Caco-2 (cell line): ENCODE data around the gene NUP58. TPM values are rescaled to one million over a fixed set of nuclear protein-coding genes. Genes with fewer than 3 reads are reported as not detected.
A peak's percentile ranks its signal among the peaks of the same experiment; 100 is the strongest.

Experiments
- BruUV-seq: library from RNA; stranded (reverse); fragments of 400-500 nt; replicated peaks from 2 replicates; lab custom pipeline; 2021; lab: Mats Ljungman, UMichigan
- CTCF ChIA-PET: fragments of 300-600 bp; sonication (Branson Sonifier 250); formaldehyde crosslinking; loops from one replicate; lab custom pipeline; 2022; ENCODE audit warnings: antibody characterized with exemption; lab: Charles Lee
- POLR2A ChIA-PET: fragments of 300-600 bp; sonication (Branson Sonifier 250); formaldehyde crosslinking; loops from one replicate; lab custom pipeline; 2022; ENCODE audit warnings: antibody characterized with exemption; lab: Charles Lee
- DNase-seq, 2 experiments: peaks; one replicate each; pipeline versions ENCODE4 v3.0.0 to v3.0.0-alpha.2; 2020 to 2022
- H3K27me3 ChIP-seq: replicated peaks from 2 replicates; pipeline ENCODE4 v1.6.0; 2011; ENCODE audit warnings: low read length; ENCODE audit not compliant: control insufficient read depth, insufficient read depth
- H3K36me3 ChIP-seq: 2 replicates; pipeline ENCODE4 v1.5.1; 2011; ENCODE audit warnings: low read length; ENCODE audit not compliant: control insufficient read depth, insufficient read depth
- H3K4me1 ChIP-seq: fragments of 250-450 bp; sonication (Bioruptor Pico); 2 replicates; pipeline ENCODE4 v1.5.1; 2020; ENCODE audit warnings: mild to moderate bottlenecking
- H3K4me3 ChIP-seq: 2 replicates; pipeline ENCODE4 v1.5.1; 2011; ENCODE audit warnings: low read depth, mild to moderate bottlenecking, control low read depth, low read length
- H3K9me3 ChIP-seq: fragments of 250-450 bp; sonication (Bioruptor Pico); 2 replicates; pipeline ENCODE4 v1.5.1; 2020; ENCODE audit warnings: mild to moderate bottlenecking, moderate library complexity
- H3K27ac Mint-ChIP-seq: one replicate; pipeline ENCODE4 v1.8.0; 2022; ENCODE audit warnings: mixed read lengths; ENCODE audit not compliant: unreplicated experiment
- H3K27me3 Mint-ChIP-seq: one replicate; pipeline ENCODE4 v1.8.0; 2022; ENCODE audit warnings: mixed read lengths; ENCODE audit not compliant: insufficient read depth, unreplicated experiment
- H3K36me3 Mint-ChIP-seq: one replicate; pipeline ENCODE4 v1.8.0; 2022; ENCODE audit warnings: mild to moderate bottlenecking, mixed read lengths; ENCODE audit not compliant: insufficient read depth, unreplicated experiment
- H3K4me1 Mint-ChIP-seq: one replicate; pipeline ENCODE4 v1.8.0; 2022; ENCODE audit warnings: low read depth, mixed read lengths; ENCODE audit not compliant: unreplicated experiment
- H3K4me3 Mint-ChIP-seq: one replicate; pipeline ENCODE4 v1.8.0; 2022; ENCODE audit warnings: mild to moderate bottlenecking, moderate library complexity, mixed read lengths; ENCODE audit not compliant: unreplicated experiment
- H3K9me3 Mint-ChIP-seq: one replicate; pipeline ENCODE4 v1.8.0; 2022; ENCODE audit warnings: mixed read lengths; ENCODE audit not compliant: unreplicated experiment
- intact Hi-C: fragments of 100-400 bp; cut with micrococcal nuclease; formaldehyde crosslinking; loops from one replicate; pipeline ENCODE4 v1.10.0; 2022; ENCODE audit not compliant: unreplicated experiment
- total RNA-seq: library from RNA; stranded (reverse); gene quantifications from 2 replicates; pipeline ENCODE4 v1.2.3, GENCODE V29; 2022
- TF ChIP-seq, protein P1 (sequence below), 2 experiments: fragments of 200-600 bp in 1 of 2; IDR thresholded peaks; 1 replicate in 1 of 2; 2 replicates in 1 of 2; pipeline versions ENCODE4 v1.5.1 to v1.8.0; 2011 to 2022; ENCODE audit warnings: antibody characterized with exemption in 1 of 2, control low read depth in 1 of 2, inconsistent platforms in 1 of 2, low read depth in 1 of 2, low read length in 1 of 2, mild to moderate bottlenecking in 1 of 2, moderate library complexity in 1 of 2; ENCODE audit not compliant: insufficient read depth in 1 of 2, severe bottlenecking in 1 of 2, unreplicated experiment in 1 of 2

The NUP58 gene
- total RNA-seq, 1 experiment from 2014 or later, result 66.4 TPM

DNA sequence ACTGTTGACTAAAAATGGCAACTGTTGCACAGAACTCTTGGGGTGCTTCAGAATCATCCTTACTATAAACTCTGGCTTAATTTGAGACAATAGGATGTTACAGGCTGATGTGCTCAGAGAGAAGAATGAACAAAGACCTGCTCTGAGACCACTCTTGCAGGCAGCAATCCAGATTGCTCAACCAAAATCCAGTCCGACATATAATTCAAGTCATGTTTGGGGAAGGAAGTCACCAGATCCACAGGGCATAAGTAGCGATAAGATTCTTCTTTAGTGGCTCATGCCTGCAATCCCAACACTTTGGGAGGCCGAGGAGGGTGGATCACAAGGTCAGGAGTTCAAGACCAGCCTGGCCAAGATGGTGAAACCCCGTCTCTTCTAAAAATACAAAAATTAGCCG lies 34.7 kb upstream of the NUP58 start:
- Histone ChIP-seq H3K4me1 (no peaks in the 10 kb centered on the region), H3K9me3 (no peaks in the 10 kb centered on the region), H3K36me3 (no peaks in the 10 kb centered on the region), H3K4me3 (no peak overlapping the region), H3K27me3 (no peaks in the 10 kb centered on the region)
- TF ChIP-seq, protein P1, sequence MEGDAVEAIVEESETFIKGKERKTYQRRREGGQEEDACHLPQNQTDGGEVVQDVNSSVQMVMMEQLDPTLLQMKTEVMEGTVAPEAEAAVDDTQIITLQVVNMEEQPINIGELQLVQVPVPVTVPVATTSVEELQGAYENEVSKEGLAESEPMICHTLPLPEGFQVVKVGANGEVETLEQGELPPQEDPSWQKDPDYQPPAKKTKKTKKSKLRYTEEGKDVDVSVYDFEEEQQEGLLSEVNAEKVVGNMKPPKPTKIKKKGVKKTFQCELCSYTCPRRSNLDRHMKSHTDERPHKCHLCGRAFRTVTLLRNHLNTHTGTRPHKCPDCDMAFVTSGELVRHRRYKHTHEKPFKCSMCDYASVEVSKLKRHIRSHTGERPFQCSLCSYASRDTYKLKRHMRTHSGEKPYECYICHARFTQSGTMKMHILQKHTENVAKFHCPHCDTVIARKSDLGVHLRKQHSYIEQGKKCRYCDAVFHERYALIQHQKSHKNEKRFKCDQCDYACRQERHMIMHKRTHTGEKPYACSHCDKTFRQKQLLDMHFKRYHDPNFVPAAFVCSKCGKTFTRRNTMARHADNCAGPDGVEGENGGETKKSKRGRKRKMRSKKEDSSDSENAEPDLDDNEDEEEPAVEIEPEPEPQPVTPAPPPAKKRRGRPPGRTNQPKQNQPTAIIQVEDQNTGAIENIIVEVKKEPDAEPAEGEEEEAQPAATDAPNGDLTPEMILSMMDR (IDR thresholded peaks at IDR 0.05; ENCODE audit: insufficient read depth in 1 of 2, low read depth in 1 of 2, low read length in 1 of 2, severe bottlenecking in 1 of 2, unreplicated experiment in 1 of 2), result no peak
- Mint-ChIP-seq H3K27ac (no peak overlapping the region), H3K36me3 (peaks cover 9% of the 10 kb centered on the region), H3K4me1 (no peaks in the 10 kb centered on the region), H3K4me3 (no peak overlapping the region), H3K9me3 (no peaks in the 10 kb centered on the region), H3K27me3 (no peaks in the 10 kb centered on the region)
- intact Hi-C loops, result loop anchor here (1.0 kb wide), 1 partner anchor 109 kb away; no protein-coding TSS in a partner anchor
- no TSS peak for BruUV-seq
- ChIA-PET POLR2A (no interaction called here), CTCF (no interaction called here)
- DNase-seq, result no peak

DNA sequence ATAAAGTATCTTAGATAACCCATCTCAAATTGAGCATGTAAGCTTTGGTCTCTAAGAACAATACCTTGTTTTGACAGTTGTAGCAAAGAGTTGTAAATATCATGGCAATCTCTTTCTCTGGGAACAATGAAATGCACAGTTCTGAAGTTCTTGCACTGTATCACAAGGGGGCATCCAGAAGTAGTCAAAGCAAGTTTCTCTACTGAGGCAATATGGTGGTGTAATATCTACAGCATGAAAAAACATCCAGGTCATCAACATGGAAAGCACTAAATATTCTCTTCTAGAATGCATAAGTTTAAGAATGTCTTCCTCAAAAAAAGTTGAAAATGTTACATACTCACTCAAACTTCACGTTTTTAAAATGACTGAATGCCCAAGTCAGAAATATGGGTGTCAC lies 33.7 kb upstream of the NUP58 start:
- H3K36me3 ChIP-seq, result no peaks in the 10 kb centered on the region
- H3K4me1 ChIP-seq, result no peaks in the 10 kb centered on the region
- peaks cover 14% of the 10 kb centered on the region for H3K36me3 Mint-ChIP-seq
- no peaks in the 10 kb centered on the region for H3K27me3 ChIP-seq
- H3K9me3 ChIP-seq, result no peaks in the 10 kb centered on the region
- H3K9me3 Mint-ChIP-seq, result no peaks in the 10 kb centered on the region
- POLR2A ChIA-PET, result no interaction called here
- DNase-seq, result peak in 1 of 2 experiments; percentile 5
- no TSS peak for BruUV-seq
- CTCF ChIA-PET, result no interaction called here
- no peak overlapping the region for H3K4me3 Mint-ChIP-seq
- no peaks in the 10 kb centered on the region for H3K4me1 Mint-ChIP-seq
- TF ChIP-seq, protein P1 (IDR thresholded peaks at IDR 0.05; ENCODE audit: insufficient read depth in 1 of 2, low read depth in 1 of 2, low read length in 1 of 2, severe bottlenecking in 1 of 2, unreplicated experiment in 1 of 2), result peak in 1 of 2 experiments; percentile 50
- intact Hi-C loops, result loop anchor here (1.0 kb wide), 1 partner anchor 108 kb away; no protein-coding TSS in a partner anchor
- no peaks in the 10 kb centered on the region for H3K27me3 Mint-ChIP-seq
- H3K4me3 ChIP-seq, result no peak overlapping the region
- H3K27ac Mint-ChIP-seq, result no peak overlapping the region

- TF ChIP-seq, protein P1 (IDR thresholded peaks at IDR 0.05; ENCODE audit: insufficient read depth in 1 of 2, low read depth in 1 of 2, low read length in 1 of 2, severe bottlenecking in 1 of 2, unreplicated experiment in 1 of 2), result no peak
- no peaks in the 10 kb centered on the region for H3K27me3 ChIP-seq
- H3K9me3 Mint-ChIP-seq, result no peaks in the 10 kb centered on the region
- H3K4me3 ChIP-seq, result no peak overlapping the region
- H3K27ac Mint-ChIP-seq, result no peak overlapping the region
- no TSS peak for BruUV-seq
- no peaks in the 10 kb centered on the region for H3K4me1 ChIP-seq
- no peaks in the 10 kb centered on the region for H3K27me3 Mint-ChIP-seq
- ChIA-PET CTCF (no interaction called here), POLR2A (no interaction called here)
- intact Hi-C loops, result no loop called here
- H3K36me3 ChIP-seq, result no peaks in the 10 kb centered on the region
- peaks cover 14% of the 10 kb centered on the region for H3K36me3 Mint-ChIP-seq
- DNase-seq, result no peak
- H3K9me3 ChIP-seq, result no peaks in the 10 kb centered on the region
- H3K4me3 Mint-ChIP-seq, result no peak overlapping the region
- no peaks in the 10 kb centered on the region for H3K4me1 Mint-ChIP-seq
These were observed 32.9 kb upstream of the NUP58 start for GRCh38 chr13:25268561-25268960.
